Pulmonary artery endothelial cell (primary cell): ENCODE data around the gene SLC2A8. TPM values are rescaled to one million over a fixed set of nuclear protein-coding genes. Genes with fewer than 3 reads are reported as not detected.

Source experiments
- DNase-seq: peaks from one replicate; pipeline ENCODE4 v3.0.0-alpha.2; 2011; ENCODE audit warnings: low read depth, low spot score
- total RNA-seq: library from RNA; depleted of rRNA; stranded (reverse); fragments of >200 nt; gene quantifications from 2 replicates; pipeline ENCODE4 v1.2.3, GENCODE V29; 2014

Gene SLC2A8
- total RNA-seq, 1 donor from 2014 or later, result 9.4 TPM

DNA sequence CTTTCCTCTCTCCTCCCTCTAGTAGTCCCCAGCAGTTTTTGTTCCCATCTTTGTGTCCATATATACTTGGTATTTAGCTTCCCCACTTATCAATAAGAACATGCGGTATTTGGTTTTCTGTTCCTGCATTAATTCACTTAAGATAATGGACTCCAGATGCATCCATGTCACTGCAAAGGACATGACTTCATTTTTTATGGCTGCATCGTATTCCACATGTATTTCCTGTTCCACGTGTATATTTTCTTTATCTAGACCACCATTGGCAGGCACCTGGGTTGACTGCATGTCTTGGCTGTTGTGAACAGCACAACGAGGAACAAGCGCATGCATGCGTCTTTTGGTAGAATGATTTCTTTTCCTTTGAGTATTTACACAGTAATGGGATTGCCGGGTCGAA is 33.4 kb downstream of the SLC2A8 start:
- DNase-seq, result no peak

DNA sequence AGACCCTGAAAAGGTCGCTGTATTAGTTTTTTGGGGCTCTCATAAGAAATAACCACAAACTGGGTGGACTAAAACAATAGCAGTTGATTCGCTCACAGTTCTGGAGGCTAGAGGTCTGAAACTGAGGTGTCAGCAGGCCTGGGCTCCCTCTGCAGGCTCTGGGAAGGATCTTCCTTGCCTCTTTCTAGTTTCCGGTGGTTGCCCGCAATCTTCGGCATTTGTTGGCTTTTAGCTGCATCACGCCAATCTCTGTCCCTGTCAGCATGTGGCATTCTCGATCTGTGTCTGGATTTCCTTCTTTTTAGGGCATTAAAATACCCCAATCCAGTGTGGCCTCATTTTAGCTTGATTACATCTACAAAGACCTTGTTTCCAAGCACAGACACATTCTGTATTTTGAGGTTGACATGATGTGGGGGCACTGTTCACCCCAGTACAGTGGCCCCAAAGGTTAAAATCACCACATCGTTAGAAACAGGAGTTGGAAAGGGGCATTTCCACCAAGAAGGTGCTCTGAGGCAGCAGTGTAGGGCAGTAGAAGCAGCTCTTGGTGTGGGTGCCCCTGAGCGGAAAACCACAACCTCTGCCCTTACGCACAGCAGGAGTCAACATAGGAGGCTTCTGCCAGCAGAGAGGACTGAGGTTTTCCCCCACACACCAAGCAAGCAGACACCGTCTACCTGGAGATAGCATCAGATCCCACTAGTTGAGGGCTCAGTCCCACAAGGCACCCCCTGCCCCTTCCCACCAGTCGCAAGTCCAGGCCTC is 40.7 kb downstream of the SLC2A8 start:
- no peak for DNase-seq

DNA sequence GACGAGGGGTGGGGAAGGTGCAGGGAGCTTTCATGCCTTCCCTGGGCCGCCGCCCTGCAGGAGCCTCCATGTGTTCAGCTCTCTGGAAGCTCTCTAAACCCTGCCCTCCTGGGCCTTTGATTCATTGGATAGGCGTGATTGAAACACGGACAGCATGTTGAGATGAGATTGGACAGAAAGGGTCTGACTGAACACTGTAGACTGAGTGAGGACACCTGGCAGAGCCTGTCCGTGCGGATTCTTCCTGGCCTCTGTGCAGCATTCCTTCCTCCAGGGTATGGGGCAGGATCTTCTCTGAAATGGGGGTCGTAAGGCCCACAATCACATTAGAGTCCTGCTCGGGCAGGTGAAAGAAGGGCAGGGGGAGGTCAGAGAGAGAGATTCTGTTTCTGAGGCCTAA is 41.4 kb downstream of the SLC2A8 start:
- no peak for DNase-seq

DNA sequence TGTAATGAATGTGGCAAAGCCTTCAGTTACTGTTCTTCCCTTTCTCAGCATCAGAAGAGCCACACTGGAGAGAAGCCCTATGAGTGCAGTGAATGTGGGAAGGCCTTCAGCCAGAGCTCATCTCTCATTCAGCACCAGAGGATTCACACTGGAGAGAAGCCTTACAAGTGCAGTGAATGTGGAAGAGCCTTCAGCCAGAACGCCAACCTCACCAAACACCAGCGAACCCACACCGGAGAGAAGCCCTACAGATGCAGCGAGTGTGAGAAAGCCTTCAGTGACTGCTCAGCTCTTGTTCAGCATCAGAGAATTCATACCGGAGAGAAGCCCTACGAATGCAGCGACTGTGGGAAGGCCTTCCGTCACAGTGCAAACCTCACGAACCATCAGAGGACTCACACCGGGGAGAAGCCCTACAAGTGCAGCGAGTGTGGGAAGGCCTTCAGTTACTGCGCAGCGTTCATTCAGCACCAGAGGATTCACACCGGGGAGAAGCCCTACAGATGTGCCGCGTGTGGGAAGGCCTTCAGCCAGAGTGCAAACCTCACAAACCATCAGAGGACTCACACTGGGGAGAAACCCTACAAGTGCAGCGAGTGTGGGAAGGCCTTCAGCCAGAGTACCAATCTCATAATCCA is 47.4 kb downstream of the SLC2A8 start:
- no peak for DNase-seq

DNA sequence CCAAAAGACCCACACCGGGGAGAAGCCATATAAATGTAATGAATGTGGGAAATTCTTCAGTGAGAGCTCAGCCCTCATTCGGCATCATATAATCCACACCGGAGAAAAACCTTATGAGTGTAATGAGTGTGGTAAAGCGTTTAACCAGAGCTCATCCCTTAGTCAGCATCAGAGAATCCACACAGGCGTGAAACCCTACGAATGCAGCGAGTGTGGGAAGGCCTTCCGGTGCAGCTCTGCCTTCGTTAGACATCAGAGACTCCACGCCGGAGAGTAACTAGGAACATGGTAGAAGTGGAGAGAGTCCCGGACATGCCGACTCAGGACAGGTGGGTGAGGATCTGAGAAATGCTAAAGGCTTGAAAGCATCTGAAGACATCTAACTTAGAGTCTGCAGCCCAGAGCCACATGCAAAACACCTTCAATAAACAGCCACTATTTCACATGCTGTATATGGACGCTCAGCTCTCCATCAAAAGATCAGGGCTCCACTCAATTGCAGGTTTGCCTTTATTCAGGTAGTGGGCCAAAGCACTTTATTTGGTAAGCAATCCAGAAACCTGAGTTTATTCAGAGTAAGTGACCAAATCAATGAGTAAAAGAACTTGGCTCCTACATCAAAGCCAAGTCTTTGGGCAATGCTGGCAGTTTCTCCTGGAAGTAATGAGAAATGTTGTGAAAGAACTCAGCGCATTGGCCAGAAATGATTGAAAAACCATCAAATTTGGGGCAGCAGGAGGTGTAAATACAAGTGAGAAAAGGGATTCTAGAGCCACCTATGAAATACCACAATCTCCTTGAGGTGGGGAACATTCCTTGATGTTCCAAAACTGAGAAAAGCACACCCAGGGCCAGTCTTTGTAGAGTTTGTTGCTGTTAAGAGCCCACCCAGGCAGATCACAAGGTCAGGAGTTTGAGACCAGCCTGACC is 48.2 kb downstream of the SLC2A8 start:
- no peak for DNase-seq

DNA sequence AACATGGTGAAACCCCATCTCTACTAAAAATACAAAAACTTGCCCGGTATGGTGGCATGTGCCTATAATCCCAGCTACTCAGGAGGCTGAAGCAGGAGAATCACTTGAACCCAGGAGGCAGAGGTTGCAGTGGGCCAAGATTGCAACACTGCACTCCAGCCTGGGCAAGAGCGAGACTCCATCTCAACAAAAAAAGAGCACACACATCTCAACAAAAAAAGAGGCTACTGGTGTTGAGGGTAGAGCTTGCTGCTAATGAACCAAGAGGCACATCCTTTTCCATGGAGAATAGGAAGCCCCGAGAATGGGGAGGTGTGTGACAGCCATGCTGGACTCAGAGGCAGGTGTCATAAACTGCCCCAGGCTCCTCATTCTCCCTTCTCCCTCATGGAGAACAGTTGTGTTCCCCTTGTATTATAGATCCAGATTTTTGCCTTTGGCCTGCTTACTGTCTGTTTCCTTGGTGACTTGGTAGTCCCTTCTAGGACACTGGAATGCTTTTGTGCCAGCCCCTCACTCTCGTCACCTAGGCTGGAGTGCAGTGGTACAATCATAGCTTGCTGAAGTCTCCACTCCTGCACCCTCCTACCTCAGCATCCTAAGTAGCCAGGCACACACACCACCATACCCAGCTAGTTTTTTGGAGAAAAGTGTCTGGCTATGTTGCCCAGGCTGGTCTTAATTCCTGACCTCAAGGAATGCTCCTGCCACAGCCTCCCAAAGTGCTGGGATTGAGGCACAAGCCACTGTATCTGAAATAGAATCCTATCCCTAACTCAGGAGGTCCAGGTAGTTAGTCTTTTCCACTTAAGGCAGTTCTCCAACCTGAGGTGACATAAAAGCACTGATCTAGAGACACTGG is 49.1 kb downstream of the SLC2A8 start:
- DNase-seq, result no peak

DNA sequence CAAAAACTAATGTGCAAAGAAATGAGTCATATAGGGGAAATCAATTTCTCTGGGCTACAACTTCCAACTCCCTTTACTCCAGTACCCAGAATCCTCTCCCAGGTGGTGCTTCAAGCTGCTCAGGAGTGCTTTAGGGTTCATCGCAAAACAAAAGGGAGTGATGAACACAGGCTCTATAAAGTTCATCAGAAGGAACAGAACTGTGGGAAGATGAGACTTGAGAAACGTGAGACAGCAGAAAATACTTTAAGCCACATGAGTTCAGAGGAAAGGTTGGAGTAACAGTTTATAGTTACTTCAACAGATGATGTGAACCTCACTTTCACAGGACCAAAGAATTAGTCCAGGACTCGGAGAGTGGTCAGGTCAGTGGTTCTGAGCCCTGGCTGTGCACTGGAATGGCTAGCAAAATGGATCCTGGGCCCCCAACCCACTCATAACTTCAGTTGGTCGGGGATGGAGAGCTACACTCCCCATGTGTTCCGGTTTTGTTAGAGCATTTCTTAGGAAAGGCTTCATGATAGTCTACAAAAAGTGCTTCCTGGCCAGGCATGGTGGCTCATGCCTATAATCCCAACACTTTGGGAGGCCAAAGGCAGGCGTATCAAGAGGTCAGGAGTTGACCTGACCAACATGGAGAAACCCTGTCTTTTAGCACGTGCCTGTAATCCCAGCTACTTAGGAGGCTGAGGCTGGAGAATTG is 49.9 kb downstream of the SLC2A8 start:
- no peak for DNase-seq

DNA sequence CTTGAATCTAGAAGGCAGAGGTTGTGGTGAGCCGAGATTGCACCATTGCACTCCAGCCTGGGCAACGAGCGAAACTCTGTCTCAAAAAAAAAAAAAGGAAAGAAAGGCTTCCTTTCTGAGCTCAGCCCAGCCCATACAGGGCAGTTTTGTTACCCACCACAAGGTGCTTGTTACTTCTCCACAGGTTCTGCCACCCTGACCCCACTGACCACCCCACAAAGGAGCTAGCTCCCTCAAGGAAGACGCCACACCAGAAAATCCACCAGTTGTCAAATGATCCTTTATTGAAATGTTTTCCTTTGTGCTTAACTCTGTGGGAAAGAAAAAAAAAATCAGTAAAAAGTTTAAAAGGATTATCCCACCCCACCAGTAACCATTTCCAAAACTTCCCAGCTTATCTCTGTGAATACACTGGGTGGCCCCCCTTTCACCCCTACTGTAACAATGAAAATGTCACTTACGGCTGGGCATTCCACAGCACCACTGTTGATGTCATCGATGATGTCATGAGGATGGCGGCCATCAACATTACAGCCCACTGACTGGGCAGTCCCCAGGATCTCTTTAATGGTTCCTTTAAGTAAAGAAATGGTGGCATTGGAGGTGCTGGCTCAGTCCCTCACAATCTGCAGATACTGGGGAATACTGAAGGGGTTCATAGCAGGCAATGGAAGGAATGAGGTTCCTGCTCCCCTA is 50.6 kb downstream of the SLC2A8 start:
- no peak for DNase-seq

DNA sequence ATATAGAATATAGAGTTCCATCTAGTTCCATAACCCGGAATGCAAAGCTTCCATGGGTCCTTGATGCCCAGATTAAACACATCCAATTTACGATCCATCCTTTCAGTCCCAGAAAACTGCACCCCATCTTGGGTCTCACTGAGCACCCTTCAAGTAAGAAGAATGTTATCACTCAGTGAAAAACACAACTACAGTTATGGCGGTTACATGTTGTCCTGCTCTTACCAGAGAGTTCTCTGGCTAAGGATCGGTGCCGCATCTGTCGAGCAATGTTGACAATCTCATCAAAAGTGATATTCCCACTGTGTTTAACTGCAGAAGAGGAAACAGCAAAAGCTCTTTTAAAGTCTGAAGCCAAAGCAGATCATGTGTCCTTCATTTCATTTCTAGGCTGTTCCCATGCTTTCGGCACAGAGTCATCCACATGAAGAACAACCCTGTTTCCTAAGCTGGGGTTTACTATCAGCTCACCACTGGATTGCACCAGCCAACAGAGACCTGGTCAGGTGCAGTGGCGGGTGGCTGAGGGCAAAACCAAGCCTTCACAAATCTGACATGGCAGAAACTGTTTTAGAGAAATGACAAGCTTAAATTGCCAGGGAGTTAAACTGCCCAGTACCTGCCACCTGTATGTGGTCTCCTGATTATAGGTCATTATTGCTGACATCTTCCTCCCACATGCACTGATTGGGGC is 51.3 kb downstream of the SLC2A8 start:
- no peak for DNase-seq

DNA sequence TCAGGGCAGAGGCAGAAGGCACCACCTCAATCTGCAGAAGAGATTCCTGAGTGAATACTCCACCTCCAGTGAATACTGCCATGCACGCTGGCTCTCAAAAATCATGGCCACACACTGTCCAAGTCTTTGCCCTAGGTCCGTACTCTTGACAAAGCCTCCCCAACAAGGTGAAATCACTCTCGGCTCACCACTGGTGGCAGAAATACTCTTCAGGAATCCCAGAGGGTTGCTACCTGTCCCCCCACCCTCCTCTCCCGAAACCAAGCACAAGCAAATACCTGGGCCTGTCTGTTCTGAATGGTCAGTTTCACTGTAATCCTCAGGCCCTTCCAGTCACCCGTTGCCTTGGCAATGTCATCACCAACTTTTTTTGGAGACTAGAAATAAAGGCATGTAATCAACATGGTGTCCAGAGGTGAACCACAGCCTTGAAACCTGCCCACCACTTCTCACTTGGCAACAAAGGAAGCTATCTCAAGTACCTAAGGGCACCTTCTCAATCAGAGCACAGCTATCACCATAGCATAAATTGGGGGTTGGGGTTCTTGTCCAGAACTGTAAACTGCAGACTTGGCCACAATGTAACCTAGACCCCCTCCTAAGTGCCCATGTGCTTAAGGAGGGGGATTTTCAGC is 52.5 kb downstream of the SLC2A8 start:
- no peak for DNase-seq

DNA sequence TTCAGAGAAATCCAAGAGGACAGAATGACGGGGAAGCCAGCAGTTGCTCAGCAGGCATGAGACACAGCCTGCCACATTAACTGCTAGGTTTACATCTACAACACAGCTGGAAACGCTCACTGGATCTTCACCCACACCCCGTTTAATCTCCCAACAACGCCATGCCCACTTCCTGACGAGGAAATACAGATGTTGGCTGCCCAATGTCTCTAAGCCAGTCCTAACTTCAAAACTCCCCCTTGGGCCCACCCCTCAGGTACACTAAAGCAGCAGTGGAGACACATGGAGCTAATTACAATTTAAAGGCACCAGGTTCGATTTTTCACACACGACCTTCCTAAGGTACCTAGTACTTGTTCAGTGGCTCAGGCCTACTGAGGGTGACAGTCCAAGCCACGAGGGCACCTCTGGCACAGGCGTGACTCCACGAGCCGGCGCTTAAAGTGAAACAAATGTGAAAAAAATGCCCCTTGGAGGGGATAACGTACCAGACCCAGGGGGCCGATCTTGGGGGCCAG is 53.3 kb downstream of the SLC2A8 start:
- no peak for DNase-seq

DNA sequence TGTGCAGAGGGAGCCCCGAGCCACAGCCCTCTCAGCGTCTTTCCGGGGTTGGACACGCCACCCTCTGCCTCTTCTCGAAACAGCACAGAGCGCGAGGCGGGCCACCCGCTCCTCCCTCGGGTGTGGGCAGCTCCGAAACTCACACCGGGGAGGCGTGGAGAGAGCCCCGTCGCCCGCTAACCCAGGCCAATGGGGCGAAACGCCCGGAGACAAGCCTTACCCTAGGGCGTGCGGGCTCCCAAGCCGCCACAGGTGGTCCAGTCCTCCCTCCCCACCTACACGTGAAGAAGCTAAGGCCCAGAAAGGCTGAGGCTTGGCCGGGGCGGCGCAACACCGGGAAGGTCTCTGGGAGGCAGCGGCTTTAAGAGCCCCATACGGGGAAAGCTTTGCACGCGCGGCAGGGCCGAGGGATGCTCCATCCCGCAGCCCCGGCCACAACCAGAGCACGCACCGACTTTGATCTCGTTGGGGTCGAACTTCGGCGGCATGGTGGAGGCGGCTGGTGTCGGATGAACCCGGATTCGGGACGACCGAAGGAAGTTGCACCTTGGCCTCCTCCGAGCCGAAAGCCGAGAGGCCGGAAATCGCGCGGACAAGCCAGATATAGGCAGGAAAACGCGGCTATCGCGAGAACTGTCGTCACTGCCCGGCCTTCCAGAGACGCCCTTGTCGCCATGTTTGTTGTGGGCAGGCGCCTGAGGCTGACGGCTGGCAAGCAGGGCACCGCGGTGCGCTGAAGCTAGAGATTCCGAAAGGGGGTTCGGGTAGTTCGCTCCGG is 54.0 kb downstream of the SLC2A8 start, which contains the start of the genes LRSAM1 and RPL12:
LRSAM1 (plus strand) TSS at position 681 of the 778 bp plus-strand sequence. CDS start 3,018 bp downstream, outside the sequence.
RPL12 (minus strand) TSS at position 577 of the 778 bp plus-strand sequence; CDS start at position 488, 89 bp downstream.
- DNase-seq, result peak; percentile 78

DNA sequence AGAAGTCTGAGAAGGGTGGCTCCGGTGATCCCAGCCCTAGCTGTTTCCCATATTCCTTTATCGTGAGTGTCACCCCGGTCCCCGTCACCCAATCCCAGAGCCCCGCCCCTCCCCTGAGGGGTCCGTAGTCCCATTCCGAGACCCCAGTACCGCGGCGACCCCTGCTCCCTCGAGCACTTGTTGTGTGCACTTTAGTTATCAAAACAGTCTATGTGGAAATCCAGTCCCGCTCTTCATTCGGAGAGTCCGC is 54.6 kb downstream of the SLC2A8 start:
- DNase-seq, result no peak

DNA sequence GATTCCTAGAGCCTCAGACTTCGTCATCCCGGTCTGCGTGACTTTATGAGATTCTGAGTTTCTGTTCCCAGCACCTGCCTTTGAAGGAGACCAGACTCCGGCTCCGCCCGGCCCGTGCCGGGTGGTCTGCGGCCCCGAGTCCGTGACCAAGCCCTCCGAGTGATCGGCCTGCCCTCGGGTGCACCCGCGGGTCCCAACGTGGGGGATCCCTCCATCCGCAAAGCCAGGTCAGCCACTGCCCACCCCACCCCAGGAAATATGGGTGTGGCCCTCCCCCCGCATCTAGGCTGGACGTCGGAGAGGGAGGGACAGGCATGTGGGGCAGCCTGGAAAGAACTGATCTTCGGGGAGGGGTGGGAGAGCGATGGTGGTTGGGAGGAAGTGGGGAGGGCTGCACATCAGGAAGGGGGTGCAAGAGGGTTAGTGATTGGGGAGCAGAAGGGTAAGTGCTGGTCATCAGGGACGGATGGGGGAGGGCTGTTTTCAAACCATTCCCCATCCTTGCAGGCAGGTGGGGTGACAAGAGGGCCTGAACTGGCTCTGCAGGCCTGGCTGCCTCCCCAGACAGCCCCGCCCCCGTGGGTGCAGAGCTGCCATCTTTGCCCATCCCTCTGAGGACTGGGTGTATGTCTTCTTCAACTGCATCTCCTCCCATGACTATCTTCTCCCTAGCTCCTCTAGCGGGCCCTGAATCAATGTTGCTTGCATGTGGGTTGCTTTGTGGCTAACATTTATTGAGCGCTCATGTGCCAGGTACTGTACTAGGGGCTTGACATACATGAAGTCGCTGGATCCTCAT is 55.1 kb downstream of the SLC2A8 start:
- no peak for DNase-seq

DNA sequence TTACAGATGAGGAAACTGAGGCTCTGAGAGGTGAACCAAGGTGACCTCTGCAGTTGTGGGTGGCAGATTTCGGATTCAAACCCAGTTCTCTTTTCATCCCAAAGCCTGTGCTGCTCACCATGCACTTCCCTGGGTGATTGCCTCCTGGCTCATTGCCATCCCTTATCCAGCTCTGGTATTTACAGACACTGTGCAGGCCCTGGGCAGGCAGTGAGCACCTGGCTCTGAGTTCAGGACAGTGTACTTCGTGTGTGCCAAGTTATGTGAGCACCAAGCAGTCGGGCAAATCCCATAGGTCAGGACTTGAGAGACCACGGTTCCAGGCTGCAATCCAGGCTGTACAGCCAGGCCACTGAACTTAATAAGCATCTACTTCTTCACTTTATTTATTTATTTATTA is 55.7 kb downstream of the SLC2A8 start:
- no peak for DNase-seq

DNA sequence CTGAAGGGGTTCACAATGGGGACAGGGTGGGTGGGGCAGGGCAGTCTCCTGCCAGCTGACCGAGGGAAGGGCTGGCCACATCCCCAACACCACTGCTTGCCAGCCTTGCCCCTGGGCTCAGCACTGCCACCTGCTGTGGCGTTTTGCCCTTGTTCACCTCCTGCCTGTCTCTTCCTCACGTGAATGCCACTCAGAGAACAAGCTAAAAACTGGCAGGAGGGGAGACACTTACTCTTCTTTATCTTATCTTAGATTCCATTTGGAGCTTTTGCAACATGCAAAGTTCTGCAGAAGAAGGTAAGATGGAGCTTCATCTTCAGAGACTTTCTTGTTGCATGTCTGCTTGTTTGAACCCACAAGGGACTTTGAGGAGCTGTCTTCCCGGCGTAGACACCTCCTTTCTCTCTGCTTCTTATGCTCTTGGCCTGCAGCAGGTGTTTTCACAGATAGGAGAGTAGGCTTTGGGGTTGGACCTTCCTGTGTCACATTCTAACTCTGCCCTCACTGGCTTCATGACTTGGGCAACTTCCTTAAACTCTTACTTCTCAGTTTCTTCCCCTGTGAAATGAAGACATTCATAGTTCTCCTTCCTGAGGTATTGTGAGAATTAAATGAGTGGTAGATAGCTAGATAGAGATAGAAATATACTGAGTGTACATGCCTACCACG is 58.5 kb downstream of the SLC2A8 start:
- DNase-seq, result no peak
